Panc1 (cell line): Measurements from ENCODE around the gene HOXB2. TPM values are rescaled to one million over a fixed set of nuclear protein-coding genes. Genes with fewer than 3 reads are reported as not detected.
A peak's percentile ranks its signal among the peaks of the same experiment; 100 is the strongest.

ENCODE experiments used
- ATAC-seq: fragments of 200-7000 bp; cut with Tn5 transposase; 2 replicates; pipeline ENCODE4 v1.9.1; 2020; ENCODE audit warnings: mild to moderate bottlenecking, moderate library complexity
- BruUV-seq: library from RNA; stranded (reverse); fragments of 400-500 nt; replicated peaks from 2 replicates; lab custom pipeline; 2021; lab: Mats Ljungman, UMichigan
- CTCF ChIA-PET: fragments of 300-600 bp; sonication (Branson Sonifier 250); formaldehyde crosslinking; loops from one replicate; lab custom pipeline; 2022; ENCODE audit warnings: antibody characterized with exemption; lab: Charles Lee
- POLR2A ChIA-PET: fragments of 300-600 bp; sonication (Branson Sonifier 250); formaldehyde crosslinking; loops from one replicate; lab custom pipeline; 2022; ENCODE audit warnings: antibody characterized with exemption; lab: Charles Lee
- DNase-seq: peaks from one replicate; pipeline ENCODE4 v3.0.0-alpha.2; 2010; ENCODE audit warnings: low read depth, low spot score
- H3K27ac ChIP-seq: 2 replicates; pipeline ENCODE4 v1.5.1; 2011; ENCODE audit warnings: mild to moderate bottlenecking, low read length, inconsistent platforms
- H3K27me3 ChIP-seq: fragments of 200-500 bp; sonication (Bioruptor generic); 2 replicates; pipeline ENCODE4 v1.6.0; 2014; ENCODE audit warnings: low read length, inconsistent platforms; ENCODE audit not compliant: control insufficient read depth, insufficient read depth
- H3K36me3 ChIP-seq: fragments of 200-500 bp; sonication (Bioruptor generic); 2 replicates; pipeline ENCODE4 v1.5.1; 2014; ENCODE audit warnings: inconsistent platforms, mild to moderate bottlenecking, low read length, moderate library complexity; ENCODE audit not compliant: control insufficient read depth, insufficient read depth
- H3K4me1 ChIP-seq: 2 replicates; pipeline ENCODE4 v1.5.1; 2011; ENCODE audit warnings: inconsistent platforms, mild to moderate bottlenecking, low read length, moderate library complexity; ENCODE audit not compliant: control insufficient read depth, insufficient read depth
- H3K4me3 ChIP-seq, 2 experiments: 2 replicates each; pipeline ENCODE4 v1.5.1; 2011 to 2012; ENCODE audit warnings: low read depth in 2 of 2, low read length in 2 of 2, mild to moderate bottlenecking in 2 of 2, inconsistent platforms in 1 of 2, moderate library complexity in 1 of 2
- H3K9me3 ChIP-seq: fragments of 200-500 bp; sonication (Bioruptor generic); 2 replicates; pipeline ENCODE4 v1.5.1; 2014; ENCODE audit warnings: low read depth, mild to moderate bottlenecking, inconsistent platforms, low read length, moderate library complexity; ENCODE audit not compliant: control insufficient read depth, insufficient read depth
- CTCF ChIP-seq: fragments of 450-650 bp; IDR thresholded peaks from 2 replicates; pipeline ENCODE4 v1.5.1; 2017; ENCODE audit warnings: mild to moderate bottlenecking
- POLR2AphosphoS5 ChIP-seq: IDR thresholded peaks from 2 replicates; pipeline ENCODE4 v1.6.1; 2012; ENCODE audit warnings: mild to moderate bottlenecking, low read depth, low read length, moderate library complexity
- REST ChIP-seq, 2 experiments: IDR thresholded peaks; 2 replicates each; pipeline ENCODE4 v1.6.1; 2011 to 2012; ENCODE audit warnings: low read depth in 2 of 2, control low read depth in 1 of 2, low read length in 1 of 2, mild to moderate bottlenecking in 1 of 2, moderate library complexity in 1 of 2; ENCODE audit not compliant: insufficient read depth in 1 of 2
- SIN3A ChIP-seq: IDR thresholded peaks from 2 replicates; pipeline ENCODE4 v1.6.1; 2012; ENCODE audit warnings: low read depth, mild to moderate bottlenecking, low read length, moderate library complexity, borderline replicate concordance; ENCODE audit not compliant: insufficient read depth
- TCF7L2 ChIP-seq: IDR thresholded peaks from 2 replicates; pipeline ENCODE4 v1.6.1; 2011; ENCODE audit warnings: mild to moderate bottlenecking, low read depth, low read length, inconsistent platforms
- in situ Hi-C: cut with HindIII; loops from 2 replicates; pipeline ENCODE4 v1.10.0; 2016; ENCODE audit warnings: low sequenced_read_pairs, low pct_unique_long_range_greater_than_20kb
- intact Hi-C: fragments of 100-400 bp; cut with micrococcal nuclease; formaldehyde crosslinking; loops from one replicate; pipeline ENCODE4 v1.10.0; 2022; ENCODE audit not compliant: unreplicated experiment
- total RNA-seq: library from RNA; stranded (reverse); gene quantifications from one replicate; pipeline ENCODE4 v1.2.1, GENCODE V29; 2021; ENCODE audit not compliant: unreplicated experiment

Gene HOXB2
- total RNA-seq, 1 experiment from 2014 or later, result 70.1 TPM

- no peaks in the 10 kb centered on the region; the same call in 1 of the 2 replicates for H3K36me3 ChIP-seq
- CTCF ChIA-PET, result interaction anchor here (0.6 to 1.4 kb wide), 3 partner anchors 256 to 567 kb away, joined by 3 to 10 read pairs (median 6); no protein-coding TSS in a partner anchor
- no TSS peak for BruUV-seq
These were observed 47.2 kb upstream of the HOXB2 start for GRCh38 chr17:48592057-48592514.

More at GRCh38 chr17:48592057-48592514, 47.2 kb upstream of the HOXB2 start:
- TF ChIP-seq POLR2AphosphoS5 (peak; percentile 59; the same call in 1 of the 2 replicates), TCF7L2 (no peak), SIN3A (0 out of 2 replicates have a peak, but pooled peaks have one; percentile 45), REST (IDR thresholded peaks at IDR 0.05; ENCODE audit: insufficient read depth in 1 of 2, low read depth in 2 of 2, low read length in 1 of 2) (no peak), CTCF (no peak)
- POLR2A ChIA-PET, result interaction anchor here (0.8 to 1.2 kb wide), 3 partner anchors 9 to 241 kb away, joined by 3 to 5 read pairs (median 3); partner anchors contain the start of gene HOXB8
- Histone ChIP-seq H3K27ac (peak overlapping the region; percentile 99), H3K4me3 (peak overlapping the region; percentile 70 to 99), H3K9me3 (no peaks in the 10 kb centered on the region), H3K27me3 (no peaks in the 10 kb centered on the region), H3K4me1 (peaks cover 78% of the 10 kb centered on the region)
- ATAC-seq (no peak), DNase-seq (no peak)
- intact Hi-C loops, result no loop called here
- in situ Hi-C loops, result no loop called here
